ENCODE data around the gene IMP4.
A peak's percentile ranks its signal among the peaks of the same experiment; 100 is the strongest.

The IMP4 gene

DNA sequence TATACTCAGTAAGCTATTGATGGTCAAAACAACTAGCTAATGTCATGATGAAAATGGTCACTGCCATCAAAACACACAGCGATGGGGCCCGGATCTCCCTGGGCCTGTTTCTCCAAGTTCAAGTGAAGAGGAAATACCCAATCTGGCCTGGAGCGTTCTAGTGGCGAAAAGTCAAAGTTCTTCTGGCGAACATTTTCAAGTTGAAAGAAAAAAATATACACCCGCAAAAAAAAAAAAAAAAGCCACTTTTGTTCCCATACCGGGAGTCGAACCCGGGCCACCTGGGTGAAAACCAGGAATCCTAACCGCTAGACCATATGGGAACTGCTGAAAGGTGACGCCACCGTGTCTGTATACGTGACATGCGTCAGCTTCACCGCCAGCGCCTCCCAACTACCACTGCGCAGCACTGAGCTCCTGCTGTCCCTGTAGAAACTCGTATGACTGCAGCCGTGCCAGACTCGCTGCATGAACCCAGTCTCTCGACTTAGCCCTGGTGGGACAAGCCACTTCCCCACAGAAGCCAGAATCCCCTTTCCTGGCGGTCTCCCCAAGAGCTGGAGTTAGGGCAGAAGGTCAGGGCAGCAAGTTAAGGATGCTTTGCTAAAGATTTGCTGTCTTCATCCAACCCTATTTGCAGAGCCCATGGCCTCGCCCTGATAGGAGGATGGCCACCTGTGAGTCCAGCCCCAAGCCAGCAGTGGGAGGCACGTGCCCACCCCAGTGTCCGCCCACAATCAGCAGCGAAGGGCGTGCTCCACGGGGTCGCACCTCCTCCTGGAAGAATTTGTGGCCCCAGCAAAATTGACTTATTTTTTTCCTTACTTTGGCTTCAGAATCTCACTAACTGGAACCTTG is 5.6 kb upstream of the IMP4 start:
- DNase-seq = peak; percentile 96

- DNase-seq = no peak
Measured at GRCh38 chr2:130337735-130338325, 4.9 kb upstream of the IMP4 start.

DNA sequence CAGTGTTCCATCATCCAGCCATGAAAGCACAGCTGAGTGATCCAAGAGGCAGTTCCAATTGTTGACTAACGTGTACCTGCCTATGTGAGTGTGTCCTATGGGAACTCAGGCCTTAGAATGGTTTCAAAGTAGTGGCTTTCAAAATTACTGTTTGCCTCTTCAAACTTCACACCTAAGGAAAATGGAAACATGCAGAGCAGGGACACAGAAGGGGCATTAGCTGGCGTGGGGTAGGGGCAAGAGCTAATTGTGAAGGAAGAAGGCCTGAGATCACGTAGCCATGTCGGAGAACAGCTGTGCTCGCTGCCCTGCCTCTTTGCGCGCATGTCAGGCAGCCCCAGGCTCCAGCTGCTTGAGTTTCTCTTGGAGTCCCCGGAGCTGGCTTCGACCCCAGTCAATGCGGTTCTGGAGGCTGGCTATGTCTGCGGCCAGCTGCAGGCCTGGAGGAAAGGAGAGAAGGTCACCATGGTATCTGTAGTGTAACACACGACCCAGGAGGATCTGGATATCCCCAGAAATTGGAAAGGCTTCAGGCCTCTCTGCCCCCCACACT is 3.8 kb upstream of the IMP4 start:
- DNase-seq = no peak

GRCh38 chr2:130339885-130340745 is 2.6 kb upstream of the IMP4 start:
- no peak for DNase-seq

- no peak for DNase-seq
Measured at GRCh38 chr2:130341562-130342019, 1.1 kb upstream of the IMP4 start.

- peak; percentile 99 for DNase-seq
Measured at GRCh38 chr2:130342020-130342532, 621 bp upstream of the IMP4 start.

- DNase-seq = no peak
Measured at GRCh38 chr2:130344578-130344977, 1.9 kb downstream of the IMP4 start.

- DNase-seq = no peak
Measured at GRCh38 chr2:130345091-130345490, 2.4 kb downstream of the IMP4 start.

GRCh38 chr2:130345611-130346010 is 2.9 kb downstream of the IMP4 start:
- DNase-seq = no peak

DNA sequence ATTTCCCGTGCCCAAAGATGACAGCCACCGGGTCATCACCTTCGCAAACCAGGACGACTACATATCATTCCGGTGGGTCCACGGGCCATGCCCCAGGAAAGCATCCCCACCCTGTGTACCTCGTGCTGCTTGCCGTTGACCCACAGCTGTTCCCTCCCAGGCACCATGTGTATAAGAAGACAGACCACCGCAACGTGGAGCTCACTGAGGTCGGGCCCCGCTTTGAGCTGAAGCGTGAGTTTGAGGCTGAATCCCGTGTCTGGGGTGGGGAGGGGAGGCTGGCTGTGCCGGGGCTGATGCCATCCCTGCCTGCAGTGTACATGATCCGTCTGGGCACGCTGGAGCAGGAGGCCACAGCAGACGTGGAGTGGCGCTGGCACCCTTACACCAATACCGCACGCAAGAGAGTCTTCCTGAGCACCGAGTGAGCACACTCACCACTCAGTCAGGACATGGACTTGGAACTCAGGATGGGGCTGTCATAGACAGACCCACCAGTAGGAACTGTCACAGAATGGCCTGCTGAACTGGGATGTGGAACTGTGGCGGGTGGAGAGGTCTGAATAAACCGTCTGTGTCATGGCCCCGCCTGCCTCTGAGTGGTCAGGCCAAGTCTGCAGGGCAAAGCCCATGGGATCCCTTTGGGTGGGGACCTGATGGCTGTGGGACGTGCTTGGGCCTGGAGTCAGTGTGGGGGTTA is 3.5 kb downstream of the IMP4 start:
- DNase-seq = no peak

DNA sequence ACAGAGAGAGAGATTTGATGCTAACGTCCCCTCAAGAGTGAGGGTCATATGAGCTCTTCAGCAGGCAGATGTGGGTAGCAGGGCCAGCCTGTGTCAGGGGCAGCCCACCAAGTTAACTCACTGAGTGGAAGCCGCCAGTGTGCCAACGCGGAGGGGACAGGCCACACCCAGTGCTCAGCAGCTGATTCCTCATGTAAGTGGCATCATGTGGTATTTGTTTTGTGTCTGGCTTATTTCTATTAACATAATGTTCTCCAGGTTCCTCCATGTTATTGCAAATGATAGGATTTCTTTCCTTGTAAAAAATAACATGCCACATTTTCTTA is 4.0 kb downstream of the IMP4 start:
- DNase-seq = no peak

- DNase-seq = no peak
Measured at GRCh38 chr2:130347220-130347925, 4.7 kb downstream of the IMP4 start.

DNA sequence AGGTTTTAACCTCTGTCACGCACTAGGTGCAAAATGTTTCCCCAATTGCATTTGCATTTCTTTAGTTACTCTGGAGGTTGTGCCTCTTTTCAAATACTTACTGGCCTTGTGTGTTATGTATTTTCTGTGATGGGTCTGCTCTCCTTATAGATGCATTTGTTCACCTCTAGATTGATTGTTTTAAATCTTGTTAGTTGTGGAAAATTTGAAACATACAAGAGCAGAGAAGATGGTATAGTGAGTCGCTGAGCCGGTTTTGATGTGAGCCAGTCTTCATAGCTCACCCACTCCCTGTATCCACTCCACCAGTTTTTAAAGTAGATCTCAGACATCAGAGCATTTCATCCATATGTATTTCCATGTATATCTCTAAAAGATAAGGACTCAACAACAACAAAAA is 6.5 kb downstream of the IMP4 start:
- no peak for DNase-seq

DNA sequence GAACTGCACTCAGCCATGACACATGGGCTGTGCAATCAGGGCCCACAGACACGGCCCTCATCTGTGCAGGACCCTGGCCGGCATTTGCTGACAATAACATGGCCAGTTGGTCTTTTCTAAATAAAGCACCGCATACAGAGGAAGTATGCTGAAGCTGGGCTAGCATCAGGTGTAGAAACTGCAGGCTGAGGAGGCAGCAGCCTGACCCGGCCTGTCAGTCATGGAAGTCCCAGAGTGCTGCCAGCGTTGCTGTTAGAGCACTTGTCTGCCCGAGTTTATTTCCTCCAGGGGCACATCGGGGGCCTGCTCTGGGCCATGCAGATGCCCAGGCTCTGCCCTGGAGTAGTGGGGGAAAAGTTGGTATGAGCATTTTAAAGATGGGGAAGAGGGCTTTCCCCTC is 9.0 kb downstream of the IMP4 start:
- peak; percentile 56 for DNase-seq

DNA sequence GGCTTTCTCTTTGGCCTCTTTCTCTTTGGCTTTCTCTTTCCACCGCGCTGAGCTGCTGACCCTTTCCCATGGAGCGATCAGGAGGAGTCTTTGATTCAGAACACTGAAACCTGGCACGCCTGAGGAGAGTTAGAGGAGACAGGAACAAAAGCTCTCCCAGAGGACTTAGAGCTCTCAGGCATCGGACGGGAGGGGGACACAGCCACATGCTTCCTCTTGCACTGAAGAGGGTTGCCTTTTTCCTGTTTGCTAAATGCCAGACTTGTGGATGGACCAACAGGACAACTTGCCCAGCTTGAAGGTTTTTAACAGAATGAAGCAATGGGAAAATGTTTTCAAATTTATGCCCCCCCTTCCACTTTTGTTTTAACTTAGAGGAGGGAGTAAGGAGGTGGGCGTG is 9.5 kb downstream of the IMP4 start:
- no peak for DNase-seq

DNA sequence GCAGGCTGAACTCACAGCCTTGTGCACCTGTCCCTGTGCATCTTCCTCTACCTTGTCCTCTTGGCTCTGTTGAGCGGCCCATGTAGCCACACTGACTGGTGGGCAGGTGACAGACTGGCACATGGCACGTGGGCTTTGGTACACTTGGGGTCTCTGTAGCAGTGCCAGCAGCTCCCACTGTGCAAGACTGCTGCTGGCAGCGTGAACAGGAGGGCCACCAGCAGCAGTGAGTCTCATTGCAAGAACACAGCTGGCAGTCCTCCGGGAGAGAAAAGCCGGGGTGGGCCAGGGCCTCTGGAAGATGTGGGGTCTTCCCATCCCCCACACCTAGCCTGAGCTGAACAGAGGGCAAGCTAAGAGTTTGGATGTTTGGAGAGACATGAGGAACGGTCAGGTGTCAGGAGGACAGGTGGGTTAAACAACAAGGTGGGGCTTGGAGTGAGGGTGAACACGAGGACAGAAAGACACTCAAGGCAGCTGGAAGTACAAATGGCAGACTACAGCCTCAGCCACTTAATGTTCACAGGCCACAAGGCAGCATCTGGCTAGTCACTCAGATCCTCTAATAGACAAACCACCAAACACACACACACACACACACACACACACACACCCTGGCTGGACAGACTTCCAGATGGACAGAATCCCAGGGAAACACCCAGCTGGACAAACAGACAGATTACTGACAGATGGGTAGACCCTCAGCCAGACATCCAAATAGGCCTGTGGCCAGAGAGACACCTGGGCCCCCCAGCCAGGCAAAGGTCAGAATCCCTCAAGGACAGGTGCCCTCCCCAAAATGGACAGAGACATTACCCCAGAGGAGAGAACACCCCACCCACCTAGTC is 10.8 kb downstream of the IMP4 start:
- peak; percentile 34 for DNase-seq

DNA sequence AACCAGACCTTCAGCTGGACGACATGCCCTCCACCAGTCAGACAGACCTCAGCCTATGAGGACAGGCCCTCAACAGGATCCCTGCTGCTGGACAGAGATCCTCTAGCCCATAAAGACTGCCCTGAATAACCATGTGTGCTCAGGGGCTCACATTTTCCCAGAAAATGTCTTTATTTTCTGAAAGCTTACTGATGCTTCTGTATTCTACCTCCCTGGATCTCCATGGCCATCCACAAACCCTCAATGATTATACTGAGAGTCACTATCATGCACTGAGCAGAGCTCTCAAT is 11.4 kb downstream of the IMP4 start:
- DNase-seq = peak; percentile 18

DNA sequence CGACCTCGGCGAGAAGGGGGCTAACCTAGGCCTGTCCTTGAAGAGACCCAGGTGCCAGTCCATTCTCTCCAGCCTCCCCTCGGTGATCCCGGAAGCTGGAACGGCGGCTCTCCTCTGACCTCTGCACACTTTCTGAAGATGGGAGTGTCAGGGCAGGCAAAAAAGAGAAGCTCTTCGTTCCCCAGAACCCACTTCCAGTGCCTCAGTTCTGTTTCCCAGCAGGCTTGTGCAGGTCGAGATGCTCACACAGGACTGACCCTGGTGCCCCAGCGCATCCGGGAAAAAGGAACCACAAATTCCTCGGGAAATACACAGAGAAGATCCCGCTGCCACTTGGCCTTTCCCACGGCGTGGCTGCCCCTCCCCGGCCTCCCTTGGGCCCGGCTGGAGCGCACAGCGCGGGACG is 12.5 kb downstream of the IMP4 start:
- no peak for DNase-seq

- DNase-seq = peak; percentile 93
Measured at GRCh38 chr2:130355578-130356431, 13.1 kb downstream of the IMP4 start, which contains the start of gene PTPN18. PTPN18 (plus strand) TSS chr2:130356056; CDS start chr2:130356108, 52 bp downstream.

- no peak for DNase-seq
Measured at GRCh38 chr2:130357864-130358263, 15.2 kb downstream of the IMP4 start.
